ENCODE measurements around the gene CFAP97D2. TPM values are rescaled to one million over a fixed set of nuclear protein-coding genes. Genes with fewer than 3 reads are reported as not detected.

The CFAP97D2 gene
- total RNA-seq, 1 experiment from 2014 or later: not detected

DNA sequence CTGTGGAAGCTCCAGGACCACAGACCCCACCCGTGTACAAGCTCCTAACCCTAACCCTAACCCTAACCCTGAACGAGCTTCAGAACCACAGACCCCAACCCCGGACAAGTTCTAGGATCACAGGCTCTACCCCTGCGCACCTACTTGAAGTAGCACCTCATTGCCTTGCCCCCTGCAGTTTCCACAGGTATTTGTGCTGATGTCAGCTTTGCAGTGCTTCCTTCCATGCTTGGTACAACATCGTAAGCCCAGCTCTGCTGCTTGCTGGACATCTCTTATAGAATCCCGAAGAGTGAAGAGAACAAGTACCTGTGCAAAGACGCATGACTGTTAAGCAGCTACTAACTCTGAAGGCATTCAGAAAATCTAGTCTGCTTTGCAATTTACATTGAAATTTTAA, 34.9 kb downstream of the CFAP97D2 start:
- no TSS peak for BruUV-seq (replicated peaks)
- POLR2A ChIA-PET: interaction anchor here (0.6 kb wide), 1 partner anchor 33 kb away, joined by 5 read pairs; no protein-coding TSS in a partner anchor
- H3K4me1 ChIP-seq: no peaks in the 10 kb centered on the region
- intact Hi-C loops (cut with micrococcal nuclease; ENCODE audit: unreplicated experiment): no loop called here
- no peaks in the 10 kb centered on the region for H3K4me1 Mint-ChIP-seq (ENCODE audit: low read depth, unreplicated experiment)
- H3K4me3 ChIP-seq (ENCODE audit: low read depth, low read length): no peak overlapping the region
- CTCF ChIA-PET: no interaction called here
- no peaks in the 10 kb centered on the region for H3K36me3 Mint-ChIP-seq (ENCODE audit: insufficient read depth, unreplicated experiment)
- no peak for TF ChIP-seq CTCF (IDR thresholded peaks at IDR 0.05; ENCODE audit: insufficient read depth in 1 of 2, low read depth in 1 of 2, low read length in 1 of 2, severe bottlenecking in 1 of 2, unreplicated experiment in 1 of 2)
- H3K9me3 Mint-ChIP-seq (ENCODE audit: unreplicated experiment): peaks cover 10% of the 10 kb centered on the region
- no peaks in the 10 kb centered on the region for H3K27me3 ChIP-seq (replicated peaks; ENCODE audit: control insufficient read depth, insufficient read depth, low read length)
- H3K27ac Mint-ChIP-seq (ENCODE audit: unreplicated experiment): no peak overlapping the region
- H3K36me3 ChIP-seq (ENCODE audit: control insufficient read depth, insufficient read depth, low read length): no peaks in the 10 kb centered on the region
- H3K27me3 Mint-ChIP-seq (ENCODE audit: insufficient read depth, unreplicated experiment): peaks cover 13% of the 10 kb centered on the region
- H3K4me3 Mint-ChIP-seq (ENCODE audit: unreplicated experiment): no peak overlapping the region
- no peak for DNase-seq
- no peaks in the 10 kb centered on the region; the same call in 1 of the 2 replicates for H3K9me3 ChIP-seq

DNA sequence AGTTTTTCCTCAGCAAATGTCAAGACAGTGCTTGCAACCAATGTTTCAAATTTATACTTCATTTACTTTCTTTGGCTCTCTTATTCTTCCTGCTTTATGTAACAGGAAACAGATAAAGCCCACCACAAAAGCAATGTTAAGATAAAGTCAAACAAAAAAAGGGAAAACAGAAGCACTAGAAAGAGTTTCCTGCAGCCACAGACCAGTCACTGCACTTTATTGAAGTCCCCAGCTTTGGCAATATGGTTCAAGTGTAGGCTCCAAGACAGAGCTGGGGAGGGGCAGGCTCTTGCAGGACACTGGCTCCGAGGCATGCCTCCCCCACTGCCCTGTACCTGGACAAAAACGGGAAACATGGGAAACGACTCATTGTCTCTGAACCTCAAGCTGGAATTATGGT, 40.3 kb downstream of the CFAP97D2 start:
- Mint-ChIP-seq H3K27me3 (ENCODE audit: insufficient read depth, unreplicated experiment) (peaks cover 6% of the 10 kb centered on the region), H3K27ac (ENCODE audit: unreplicated experiment) (no peak overlapping the region), H3K9me3 (ENCODE audit: unreplicated experiment) (no peaks in the 10 kb centered on the region), H3K4me1 (ENCODE audit: low read depth, unreplicated experiment) (no peaks in the 10 kb centered on the region), H3K36me3 (ENCODE audit: insufficient read depth, unreplicated experiment) (no peaks in the 10 kb centered on the region), H3K4me3 (ENCODE audit: unreplicated experiment) (no peak overlapping the region)
- POLR2A ChIA-PET: no interaction called here
- CTCF ChIA-PET: no interaction called here
- no peak for TF ChIP-seq CTCF (IDR thresholded peaks at IDR 0.05; ENCODE audit: insufficient read depth in 1 of 2, low read depth in 1 of 2, low read length in 1 of 2, severe bottlenecking in 1 of 2, unreplicated experiment in 1 of 2)
- intact Hi-C loops (cut with micrococcal nuclease; ENCODE audit: unreplicated experiment): no loop called here
- no peak overlapping the region for H3K4me3 ChIP-seq (ENCODE audit: low read depth, low read length)
- DNase-seq: no peak
- no peaks in the 10 kb centered on the region for H3K27me3 ChIP-seq (replicated peaks; ENCODE audit: control insufficient read depth, insufficient read depth, low read length)
- H3K9me3 ChIP-seq: no peaks in the 10 kb centered on the region
- no peaks in the 10 kb centered on the region for H3K36me3 ChIP-seq (ENCODE audit: control insufficient read depth, insufficient read depth, low read length)
- H3K4me1 ChIP-seq: no peaks in the 10 kb centered on the region
- no TSS peak for BruUV-seq (replicated peaks)

DNA sequence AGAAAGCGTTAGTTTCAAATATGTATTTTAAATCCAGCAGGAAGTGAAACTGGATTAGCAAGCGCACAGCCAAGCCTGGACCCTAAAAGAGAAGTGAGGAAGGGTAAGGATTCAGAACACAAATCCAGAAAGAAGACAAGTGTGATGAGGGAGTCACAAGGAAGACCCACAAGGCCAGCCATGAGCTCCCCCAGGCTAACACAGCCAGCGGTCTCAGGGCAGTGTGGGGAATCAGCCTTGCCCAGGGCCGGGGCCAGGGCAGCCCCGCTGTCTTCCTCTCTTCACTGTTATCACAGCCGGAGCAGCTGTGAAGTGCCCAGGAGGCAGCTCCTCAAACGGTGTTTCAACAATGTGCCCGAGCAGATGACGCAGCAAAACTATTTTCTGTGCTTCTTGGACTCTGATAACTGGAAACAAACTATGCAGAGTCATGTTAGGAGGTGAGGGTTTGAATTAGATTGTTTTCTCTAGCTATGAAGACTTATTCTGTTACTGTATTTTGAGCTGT, 43.5 kb downstream of the CFAP97D2 start:
- Mint-ChIP-seq H3K9me3 (ENCODE audit: unreplicated experiment) (peaks cover 10% of the 10 kb centered on the region), H3K36me3 (ENCODE audit: insufficient read depth, unreplicated experiment) (peaks cover 5% of the 10 kb centered on the region), H3K4me3 (ENCODE audit: unreplicated experiment) (no peak overlapping the region), H3K4me1 (ENCODE audit: low read depth, unreplicated experiment) (peaks cover 7% of the 10 kb centered on the region), H3K27ac (ENCODE audit: unreplicated experiment) (no peak overlapping the region), H3K27me3 (ENCODE audit: insufficient read depth, unreplicated experiment) (peaks cover 3% of the 10 kb centered on the region)
- Histone ChIP-seq H3K4me3 (ENCODE audit: low read depth, low read length) (no peak overlapping the region), H3K27me3 (replicated peaks; ENCODE audit: control insufficient read depth, insufficient read depth, low read length) (no peaks in the 10 kb centered on the region), H3K4me1 (no peaks in the 10 kb centered on the region), H3K9me3 (no peaks in the 10 kb centered on the region), H3K36me3 (ENCODE audit: control insufficient read depth, insufficient read depth, low read length) (no peaks in the 10 kb centered on the region)
- intact Hi-C loops (cut with micrococcal nuclease; ENCODE audit: unreplicated experiment): no loop called here
- TF ChIP-seq CTCF (IDR thresholded peaks at IDR 0.05; ENCODE audit: insufficient read depth in 1 of 2, low read depth in 1 of 2, low read length in 1 of 2, severe bottlenecking in 1 of 2, unreplicated experiment in 1 of 2): no peak
- ChIA-PET POLR2A (no interaction called here), CTCF (no interaction called here)
- BruUV-seq (replicated peaks): no TSS peak
- DNase-seq: no peak
